Smooth muscle cell (in vitro differentiated cells): ENCODE data around the gene MTHFD1L. TPM values are rescaled to one million over a fixed set of nuclear protein-coding genes. Genes with fewer than 3 reads are reported as not detected.

Source experiments
- DNase-seq: peaks from one replicate; lab custom pipeline; 2025; ENCODE audit not compliant: unreplicated experiment; lab: John Stamatoyannopoulos, UW
- H2AFZ ChIP-seq: fragments of 200-600 bp; sonication (generic); 2 replicates; pipeline ENCODE4 v1.6.0; 2016; ENCODE audit warnings: antibody characterized with exemption, low read depth, mild to moderate bottlenecking
- H3F3A ChIP-seq: fragments of 200-600 bp; sonication (generic); 2 replicates; pipeline ENCODE4 v1.6.0; 2017; ENCODE audit warnings: antibody characterized with exemption, low read depth
- H3K27ac ChIP-seq: fragments of 200-600 bp; sonication (generic); 2 replicates; pipeline ENCODE4 v1.5.1; 2016; ENCODE audit warnings: low read depth, mild to moderate bottlenecking
- H3K27me3 ChIP-seq: fragments of 200-600 bp; sonication (generic); 2 replicates; pipeline ENCODE4 v1.6.1; 2016; ENCODE audit warnings: low read depth, mild to moderate bottlenecking
- H3K36me3 ChIP-seq: fragments of 200-600 bp; sonication (generic); 2 replicates; pipeline ENCODE4 v1.5.1; 2016; ENCODE audit warnings: low read depth
- H3K4me1 ChIP-seq: fragments of 200-600 bp; sonication (generic); 2 replicates; pipeline ENCODE4 v1.5.1; 2016; ENCODE audit warnings: low read depth
- H3K4me2 ChIP-seq: fragments of 200-600 bp; sonication (generic); 2 replicates; pipeline ENCODE4 v1.6.0; 2016; ENCODE audit warnings: mild to moderate bottlenecking
- H3K4me3 ChIP-seq: fragments of 200-600 bp; sonication (generic); 2 replicates; pipeline ENCODE4 v1.5.1; 2016; ENCODE audit warnings: mild to moderate bottlenecking
- H3K79me2 ChIP-seq: fragments of 200-600 bp; sonication (generic); 2 replicates; pipeline ENCODE4 v1.6.0; 2016; ENCODE audit warnings: low read depth, mild to moderate bottlenecking
- H3K9ac ChIP-seq: fragments of 200-600 bp; sonication (generic); 2 replicates; pipeline ENCODE4 v1.6.0; 2016; ENCODE audit warnings: low read depth
- H3K9me3 ChIP-seq: fragments of 200-600 bp; sonication (generic); replicated peaks from 2 replicates; pipeline ENCODE4 v1.5.1; 2016; ENCODE audit warnings: low read depth
- H4K20me1 ChIP-seq: fragments of 200-600 bp; sonication (generic); 2 replicates; pipeline ENCODE4 v1.6.0; 2016; ENCODE audit warnings: low read depth
- CTCF ChIP-seq: fragments of 200-600 bp; sonication (generic); IDR thresholded peaks from 2 replicates; pipeline ENCODE4 v1.5.1; 2017; ENCODE audit warnings: borderline replicate concordance, mild to moderate bottlenecking, antibody characterized with exemption; ENCODE audit not compliant: insufficient read depth, poor library complexity, severe bottlenecking
- WGBS: methylation state at CpG from one replicate; pipeline ENCODE4 v1.1.7; 2016; ENCODE audit warnings: low lambda C conversion rate; 5-methylcytosine and 5-hydroxymethylcytosine counted together
- polyA plus RNA-seq: library from polyadenylated mRNA; unstranded; fragments of >200 nt; fragmentation: Nextera tagmentation; extraction: Ambion mirVana; gene quantifications from 2 replicates; pipeline ENCODE4 v1.2.1, GENCODE V29; 2016
- total RNA-seq: library from RNA; depleted of rRNA; stranded (reverse); fragments of >200 nt; gene quantifications from 2 replicates; pipeline ENCODE4 v1.2.3, GENCODE V29; 2014

Gene MTHFD1L
- total and polyA plus RNA-seq, 2 experiments from 2014 or later, result 35.9 to 46.2 TPM

GRCh38 chr6:150866147-150866990 lies 867 bp downstream of the MTHFD1L start:
- H3K27ac ChIP-seq, result peak overlapping the region; percentile 91
- under 1% methylated on average over 47 of the region's 95 CpGs for WGBS
- peaks cover 43% of the 10 kb centered on the region for H3K79me2 ChIP-seq
- TF ChIP-seq CTCF, result no peak
- peaks cover 33% of the 10 kb centered on the region for H4K20me1 ChIP-seq
- H3K4me3 ChIP-seq, result peak overlapping the region; percentile 77
- H3K9ac ChIP-seq, result peak overlapping the region; percentile 93
- DNase-seq, result peak; percentile 83
- peaks cover 9% of the 10 kb centered on the region for H3K4me1 ChIP-seq
- peak overlapping the region; percentile 91 for H3K4me2 ChIP-seq
- no peak overlapping the region for H2AFZ ChIP-seq
- H3K9me3 ChIP-seq, result no peaks in the 10 kb centered on the region
- H3K36me3 ChIP-seq, result no peaks in the 10 kb centered on the region
- H3K27me3 ChIP-seq, result no peaks in the 10 kb centered on the region
- peaks cover 4% of the 10 kb centered on the region for H3F3A ChIP-seq

GRCh38 chr6:150866991-150867501 lies 1.5 kb downstream of the MTHFD1L start:
- H3K27ac ChIP-seq, result peak overlapping the region; percentile 91
- H3K4me1 ChIP-seq, result peaks cover 9% of the 10 kb centered on the region
- DNase-seq, result no peak

GRCh38 chr6:150868759-150869158 lies 3.3 kb downstream of the MTHFD1L start:
- WGBS, result 98% methylated on average over 5 of the region's 5 CpGs
- TF ChIP-seq CTCF, result no peak
- Histone ChIP-seq H4K20me1 (peaks cover 56% of the 10 kb centered on the region), H3K27me3 (no peaks in the 10 kb centered on the region), H2AFZ (no peak overlapping the region), H3K9ac (no peak overlapping the region), H3K36me3 (no peaks in the 10 kb centered on the region), H3K4me1 (peaks cover 9% of the 10 kb centered on the region), H3K4me3 (no peak overlapping the region), H3K9me3 (no peaks in the 10 kb centered on the region), H3K4me2 (no peak overlapping the region), H3K27ac (no peak overlapping the region), H3F3A (peaks cover 4% of the 10 kb centered on the region), H3K79me2 (peaks cover 67% of the 10 kb centered on the region)
- no peak for DNase-seq

More at GRCh38 chr6:150866991-150867501, 1.5 kb downstream of the MTHFD1L start:
- no peak for TF ChIP-seq CTCF
- H3K9me3 ChIP-seq, result no peaks in the 10 kb centered on the region
- H3K4me3 ChIP-seq, result peak overlapping the region; percentile 77
- no peaks in the 10 kb centered on the region for H3K27me3 ChIP-seq
- no peaks in the 10 kb centered on the region for H3K36me3 ChIP-seq
- H3F3A ChIP-seq, result peaks cover 4% of the 10 kb centered on the region
- 50% methylated on average over 13 of the region's 13 CpGs for WGBS
- H4K20me1 ChIP-seq, result peaks cover 39% of the 10 kb centered on the region
- H3K9ac ChIP-seq, result peak overlapping the region; percentile 93
- no peak overlapping the region for H2AFZ ChIP-seq
- peak overlapping the region; percentile 91 for H3K4me2 ChIP-seq
- H3K79me2 ChIP-seq, result peaks cover 50% of the 10 kb centered on the region
